Smooth muscle cell of the pulmonary artery (primary cell): ENCODE results near the gene FARP2. TPM values are rescaled to one million over a fixed set of nuclear protein-coding genes. Genes with fewer than 3 reads are reported as not detected.

Experiments used
- total RNA-seq: library from RNA; depleted of rRNA; stranded (reverse); fragments of >200 nt; gene quantifications from 2 replicates; pipeline ENCODE4 v1.2.3, GENCODE V29; 2014

The FARP2 gene
- 40.2 and 49.1 TPM in 2 replicates for total RNA-seq

GRCh38 chr2:241355983-241356870, at the start of gene FARP2:
Gene FARP2, plus strand, starts transcription at chr2:241356285. Its CDS starts 16,823 bp downstream, at chr2:241373108.

GRCh38 chr2:241315093-241315878, 40.8 kb upstream of the FARP2 start, which contains the start of gene HDLBP:
Gene HDLBP, minus strand, starts transcription at chr2:241315672. Its CDS starts 48,803 bp downstream, at chr2:241266869.

GRCh38 chr2:241315879-241316631, 40.0 kb upstream of the FARP2 start, which contains the start of gene SEPTIN2:
Gene SEPTIN2, plus strand, starts transcription at chr2:241315925. Its CDS starts 8,308 bp downstream, at chr2:241324233.

GRCh38 chr2:241508240-241509154, 152.4 kb downstream of the FARP2 start, which contains the start of gene STK25:
Gene STK25, minus strand, starts transcription at chr2:241508584. Its CDS starts 549 bp downstream, at chr2:241508035.

Other genes starting within 250 kb of the FARP2 start
- 2.4 TPM in 2 replicates for gene PASK, start 206.8 kb upstream of the FARP2 start, total RNA-seq
- 29.0 and 37.9 TPM in 2 replicates for gene PPP1R7, start 205.8 kb upstream of the FARP2 start, total RNA-seq
- gene ANO7, start 167.6 kb upstream of the FARP2 start, total RNA-seq, result 1.0 and 1.7 TPM in 2 replicates
- 1,582 and 1,585 TPM in 2 replicates for gene HDLBP, start 40.6 kb upstream of the FARP2 start, total RNA-seq
- gene SEPTIN2, start 40.4 kb upstream of the FARP2 start, total RNA-seq, result 452 and 457 TPM in 2 replicates
- 189 and 239 TPM in 2 replicates for gene STK25, start 152.3 kb downstream of the FARP2 start, total RNA-seq
- gene BOK, start 202.5 kb downstream of the FARP2 start, total RNA-seq, result 13.4 and 14.5 TPM in 2 replicates